ENCODE measurements around the gene SNTN. TPM values are rescaled to one million over a fixed set of nuclear protein-coding genes. Genes with fewer than 3 reads are reported as not detected.
"Not testable (repeated sequence)": the region's sequence is repeated elsewhere in the genome, so short reads cannot be mapped to it uniquely, and the experiment has no call there.

SNTN gene
- total RNA-seq, 1 donor from 2014 or later = not detected

DNA sequence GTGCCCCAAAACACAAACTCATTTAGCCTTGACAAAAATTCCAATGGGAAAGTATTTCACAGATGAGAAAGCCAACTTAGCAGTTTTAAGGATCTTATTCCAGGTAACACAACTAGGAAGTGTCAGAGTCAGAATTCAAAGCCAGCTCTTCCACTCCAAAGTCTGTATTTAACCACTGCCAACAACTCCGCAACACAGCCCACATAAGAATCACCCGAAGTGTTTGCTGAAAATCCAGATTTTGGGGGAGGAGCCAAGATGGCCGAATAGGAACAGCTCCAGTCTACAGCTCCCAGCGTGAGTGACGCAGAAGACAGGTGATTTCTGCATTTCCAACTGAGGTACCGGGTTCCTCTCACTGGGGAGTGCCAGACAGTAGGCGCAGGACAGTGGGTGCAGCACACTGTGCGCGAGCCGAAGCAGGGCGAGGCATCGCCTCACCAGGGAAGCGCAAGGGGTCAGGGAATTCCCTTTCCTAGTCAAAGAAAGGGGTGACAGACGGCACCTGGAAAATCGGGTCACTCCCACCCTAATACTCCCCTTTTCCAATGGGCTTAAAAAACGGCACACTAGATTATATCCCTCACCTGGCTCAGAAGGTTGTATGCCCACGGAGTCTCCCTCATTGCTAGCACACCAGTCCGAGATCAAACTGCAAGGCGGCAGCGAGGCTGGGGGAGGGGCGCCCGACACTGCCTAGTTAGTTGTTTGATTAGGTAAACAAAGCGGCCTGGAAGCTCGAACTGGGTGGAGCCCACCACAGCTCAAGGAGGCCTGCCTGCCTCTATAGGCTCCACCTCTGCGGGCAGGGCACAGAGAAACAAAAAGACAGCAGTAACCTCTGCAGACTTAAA, 7.3 kb upstream of the SNTN start:
- H3K4me1 Mint-ChIP-seq (ENCODE audit: low read depth) = not testable (repeated sequence)

DNA sequence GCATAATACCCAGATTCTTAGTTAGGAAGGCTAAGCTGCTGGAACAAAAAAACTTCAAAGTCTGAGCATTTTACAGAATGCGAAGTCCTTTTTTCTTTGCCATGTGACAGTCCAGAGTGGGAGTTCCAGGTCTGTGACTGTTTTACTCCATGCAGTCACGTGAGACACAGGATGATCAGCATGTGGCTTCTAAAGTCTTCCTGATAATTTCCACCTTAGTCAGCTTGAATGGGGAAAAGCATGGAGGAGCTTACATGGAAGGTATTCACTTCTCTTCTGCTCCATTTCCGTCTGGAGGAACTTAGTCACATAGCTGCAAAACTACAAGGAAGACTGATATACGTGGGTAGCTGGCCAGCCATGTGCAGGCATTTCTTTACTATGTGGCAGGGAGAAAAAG, 1.7 kb downstream of the SNTN start:
- Mint-ChIP-seq H3K4me3 (no peak overlapping the region), H3K27me3 (ENCODE audit: insufficient read depth) (no peaks in the 10 kb centered on the region), H3K36me3 (ENCODE audit: low read depth) (no peaks in the 10 kb centered on the region), H3K4me1 (ENCODE audit: low read depth) (no peaks in the 10 kb centered on the region), H3K27ac (no peak overlapping the region), H3K9me3 (no peaks in the 10 kb centered on the region)
- intact Hi-C loops (cut with micrococcal nuclease) = no loop called here
- DNase-seq (ENCODE audit: low spot score) = no peak

More for the DNA sequence above, 7.3 kb upstream of the SNTN start:
- H3K36me3 Mint-ChIP-seq (ENCODE audit: low read depth); H3K9me3 Mint-ChIP-seq; H3K27ac Mint-ChIP-seq; DNase-seq (ENCODE audit: low spot score); intact Hi-C loops (cut with micrococcal nuclease); H3K27me3 Mint-ChIP-seq (ENCODE audit: insufficient read depth); H3K4me3 Mint-ChIP-seq: not testable (repeated sequence)

- Mint-ChIP-seq H3K27ac (no peak overlapping the region), H3K4me1 (ENCODE audit: low read depth) (no peaks in the 10 kb centered on the region), H3K4me3 (no peak overlapping the region), H3K27me3 (ENCODE audit: insufficient read depth) (no peaks in the 10 kb centered on the region), H3K36me3 (ENCODE audit: low read depth) (no peaks in the 10 kb centered on the region), H3K9me3 (no peaks in the 10 kb centered on the region)
- no peak for DNase-seq (ENCODE audit: low spot score)
- intact Hi-C loops (cut with micrococcal nuclease) = no loop called here
These were observed 2.5 kb downstream of the SNTN start for GRCh38 chr3:63654931-63655330.

DNA sequence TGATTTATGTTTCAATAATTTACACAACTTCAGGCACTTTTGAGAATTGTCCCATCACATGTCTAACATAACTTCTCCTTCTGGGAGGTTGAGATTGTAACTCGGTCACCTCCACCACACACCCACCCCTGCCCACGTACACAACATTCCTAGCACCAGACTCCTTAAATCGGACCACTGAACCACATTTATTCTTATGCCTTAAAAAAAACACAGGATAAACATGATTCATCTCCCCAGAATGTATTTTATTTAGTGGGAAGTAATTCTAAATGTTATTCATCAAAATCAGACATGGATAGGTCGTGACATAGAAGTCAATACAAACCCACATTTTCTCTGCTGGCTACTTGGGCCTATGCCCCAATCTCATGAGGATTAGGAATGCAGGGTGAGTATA, 3.0 kb downstream of the SNTN start:
- no peaks in the 10 kb centered on the region for H3K9me3 Mint-ChIP-seq
- no peaks in the 10 kb centered on the region for H3K4me1 Mint-ChIP-seq (ENCODE audit: low read depth)
- no peaks in the 10 kb centered on the region for H3K27me3 Mint-ChIP-seq (ENCODE audit: insufficient read depth)
- no peak overlapping the region for H3K27ac Mint-ChIP-seq
- intact Hi-C loops (cut with micrococcal nuclease) = no loop called here
- no peak for DNase-seq (ENCODE audit: low spot score)
- H3K36me3 Mint-ChIP-seq (ENCODE audit: low read depth) = no peaks in the 10 kb centered on the region
- no peak overlapping the region for H3K4me3 Mint-ChIP-seq

GRCh38 chr3:63656786-63657185, 4.3 kb downstream of the SNTN start:
- H3K36me3 Mint-ChIP-seq (ENCODE audit: low read depth) = no peaks in the 10 kb centered on the region
- H3K4me1 Mint-ChIP-seq (ENCODE audit: low read depth) = no peaks in the 10 kb centered on the region
- intact Hi-C loops (cut with micrococcal nuclease) = no loop called here
- no peak overlapping the region for H3K27ac Mint-ChIP-seq
- no peaks in the 10 kb centered on the region for H3K9me3 Mint-ChIP-seq
- no peaks in the 10 kb centered on the region for H3K27me3 Mint-ChIP-seq (ENCODE audit: insufficient read depth)
- H3K4me3 Mint-ChIP-seq = no peak overlapping the region
- no peak for DNase-seq (ENCODE audit: low spot score)

GRCh38 chr3:63661242-63661641, 8.8 kb downstream of the SNTN start:
- no peak overlapping the region for H3K4me3 Mint-ChIP-seq
- H3K4me1 Mint-ChIP-seq (ENCODE audit: low read depth) = no peaks in the 10 kb centered on the region
- no peaks in the 10 kb centered on the region for H3K36me3 Mint-ChIP-seq (ENCODE audit: low read depth)
- no peak overlapping the region for H3K27ac Mint-ChIP-seq
- no peaks in the 10 kb centered on the region for H3K9me3 Mint-ChIP-seq
- intact Hi-C loops (cut with micrococcal nuclease) = no loop called here
- DNase-seq (ENCODE audit: low spot score) = no peak
- no peaks in the 10 kb centered on the region for H3K27me3 Mint-ChIP-seq (ENCODE audit: insufficient read depth)

DNA sequence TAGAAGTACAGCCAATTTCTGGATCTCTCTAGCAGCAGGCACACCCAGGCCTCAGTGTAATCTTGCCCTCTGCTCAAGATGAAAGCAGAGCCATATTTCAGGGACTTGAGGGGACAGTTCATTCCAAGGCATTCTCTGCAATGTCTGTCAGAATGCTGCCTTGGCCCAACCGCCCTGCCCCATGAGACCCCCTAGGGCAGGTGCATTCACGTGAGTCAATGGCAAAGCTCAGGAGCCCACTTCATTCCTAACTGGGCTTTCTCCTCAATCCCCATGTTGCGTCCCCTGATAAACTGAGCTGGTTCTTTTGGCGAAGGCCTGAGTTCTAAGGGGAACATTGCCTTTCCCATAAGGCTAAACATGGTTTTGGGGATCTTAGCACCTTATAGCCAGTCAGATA, 9.5 kb downstream of the SNTN start:
- Mint-ChIP-seq H3K4me3 (no peak overlapping the region), H3K9me3 (no peaks in the 10 kb centered on the region), H3K4me1 (ENCODE audit: low read depth) (no peaks in the 10 kb centered on the region), H3K27ac (no peak overlapping the region), H3K36me3 (ENCODE audit: low read depth) (no peaks in the 10 kb centered on the region), H3K27me3 (ENCODE audit: insufficient read depth) (no peaks in the 10 kb centered on the region)
- DNase-seq (ENCODE audit: low spot score) = no peak
- intact Hi-C loops (cut with micrococcal nuclease) = no loop called here

DNA sequence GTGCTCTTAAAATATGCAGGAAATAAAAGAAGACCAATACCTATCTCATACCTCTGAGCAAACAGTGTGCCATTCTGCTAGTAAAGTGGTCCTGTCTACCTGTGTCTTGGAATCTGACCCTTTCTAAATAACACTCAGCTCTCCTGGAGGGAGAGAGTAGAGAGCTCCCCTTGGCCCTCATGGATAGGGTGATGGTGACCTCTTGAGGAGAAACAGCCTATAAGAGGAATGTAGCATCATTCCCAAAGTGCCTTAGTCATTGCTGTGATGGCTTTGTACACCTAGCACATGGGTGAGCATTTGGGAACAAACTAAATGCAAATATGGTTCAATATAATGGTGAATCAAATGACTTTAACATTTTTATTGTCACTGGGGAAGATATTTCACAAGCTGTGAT, 10.0 kb downstream of the SNTN start:
- Mint-ChIP-seq H3K36me3 (ENCODE audit: low read depth) (no peaks in the 10 kb centered on the region), H3K9me3 (no peaks in the 10 kb centered on the region), H3K27me3 (ENCODE audit: insufficient read depth) (no peaks in the 10 kb centered on the region), H3K27ac (no peak overlapping the region), H3K4me3 (no peak overlapping the region), H3K4me1 (ENCODE audit: low read depth) (no peaks in the 10 kb centered on the region)
- intact Hi-C loops (cut with micrococcal nuclease) = no loop called here
- DNase-seq (ENCODE audit: low spot score) = no peak

GRCh38 chr3:63670544-63670943, 18.1 kb downstream of the SNTN start:
- Mint-ChIP-seq H3K4me1 (ENCODE audit: low read depth) (no peaks in the 10 kb centered on the region), H3K9me3 (no peaks in the 10 kb centered on the region), H3K4me3 (no peak overlapping the region), H3K36me3 (ENCODE audit: low read depth) (no peaks in the 10 kb centered on the region), H3K27me3 (ENCODE audit: insufficient read depth) (peaks cover 2% of the 10 kb centered on the region), H3K27ac (no peak overlapping the region)
- DNase-seq (ENCODE audit: low spot score) = no peak
- intact Hi-C loops (cut with micrococcal nuclease) = no loop called here

DNA sequence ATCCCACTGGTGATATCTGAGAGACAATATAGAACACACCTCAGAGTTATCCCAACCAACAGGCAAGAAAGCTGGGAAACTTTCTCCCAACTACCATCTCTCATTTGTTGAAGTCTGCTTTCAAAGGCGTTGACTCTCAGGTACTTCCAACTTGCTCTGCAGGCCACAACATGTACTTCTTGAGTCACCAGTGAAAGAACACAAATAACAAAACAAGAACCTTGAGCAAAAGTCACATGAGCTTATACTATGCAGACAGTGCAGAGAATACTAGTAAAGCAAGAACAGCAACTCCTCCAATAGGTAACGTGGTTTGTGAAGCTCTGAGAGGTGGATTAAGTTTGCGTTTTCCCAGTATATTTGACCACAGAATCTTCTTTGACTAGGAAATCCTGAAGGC, 20.6 kb downstream of the SNTN start:
- no peak for DNase-seq (ENCODE audit: low spot score)
- H3K9me3 Mint-ChIP-seq = no peaks in the 10 kb centered on the region
- intact Hi-C loops (cut with micrococcal nuclease) = no loop called here
- H3K4me3 Mint-ChIP-seq = no peak overlapping the region
- H3K27ac Mint-ChIP-seq = no peak overlapping the region
- no peaks in the 10 kb centered on the region for H3K36me3 Mint-ChIP-seq (ENCODE audit: low read depth)
- peaks cover 2% of the 10 kb centered on the region for H3K27me3 Mint-ChIP-seq (ENCODE audit: insufficient read depth)
- no peaks in the 10 kb centered on the region for H3K4me1 Mint-ChIP-seq (ENCODE audit: low read depth)

DNA sequence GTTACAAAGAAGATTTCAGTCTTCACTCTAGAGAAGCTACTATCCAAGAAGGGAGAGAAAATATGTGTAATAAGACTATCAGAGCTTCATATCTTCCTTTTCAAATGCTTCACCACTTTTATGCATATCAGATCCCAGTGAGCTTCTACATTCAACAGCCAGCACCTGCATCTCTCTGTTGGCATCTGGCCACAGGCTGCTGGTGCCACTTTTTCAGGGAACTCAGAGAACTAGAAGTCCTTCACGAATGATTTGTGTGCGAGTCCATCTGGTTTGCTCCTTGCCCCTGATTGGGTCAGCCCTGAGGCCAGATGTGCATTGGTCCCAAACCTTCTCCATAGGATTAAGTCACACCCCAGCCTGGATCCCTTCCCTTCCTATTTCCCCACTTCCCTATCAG, 22.1 kb downstream of the SNTN start:
- no peak overlapping the region for H3K4me3 Mint-ChIP-seq
- intact Hi-C loops (cut with micrococcal nuclease) = no loop called here

DNA sequence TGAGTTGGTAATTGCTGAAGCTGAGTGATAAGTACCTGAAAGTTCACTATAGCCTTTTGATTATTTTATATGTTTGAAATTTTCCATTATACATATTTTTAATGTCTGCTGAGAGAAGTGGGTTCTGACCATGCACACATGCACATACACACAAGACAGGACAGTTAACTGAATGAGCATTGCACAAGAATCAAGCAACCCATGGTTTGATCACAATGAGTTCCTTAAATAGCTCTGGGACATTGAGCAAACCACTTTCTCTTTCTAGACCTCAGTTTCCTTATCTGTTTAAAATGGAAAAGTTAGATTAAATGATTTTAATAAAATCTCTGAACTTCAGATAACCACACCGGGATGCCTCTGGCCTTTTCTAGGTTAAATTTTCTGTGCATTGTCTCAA, 26.7 kb downstream of the SNTN start:
- H3K4me3 Mint-ChIP-seq = no peak overlapping the region
- peaks cover 2% of the 10 kb centered on the region for H3K27me3 Mint-ChIP-seq (ENCODE audit: insufficient read depth)
- no peak for DNase-seq (ENCODE audit: low spot score)
- no peak overlapping the region for H3K27ac Mint-ChIP-seq
- intact Hi-C loops (cut with micrococcal nuclease) = no loop called here
- no peaks in the 10 kb centered on the region for H3K9me3 Mint-ChIP-seq
- no peaks in the 10 kb centered on the region for H3K36me3 Mint-ChIP-seq (ENCODE audit: low read depth)
- no peaks in the 10 kb centered on the region for H3K4me1 Mint-ChIP-seq (ENCODE audit: low read depth)

More for the DNA sequence above, 22.1 kb downstream of the SNTN start:
- H3K27me3 Mint-ChIP-seq (ENCODE audit: insufficient read depth) = peaks cover 2% of the 10 kb centered on the region
- no peaks in the 10 kb centered on the region for H3K4me1 Mint-ChIP-seq (ENCODE audit: low read depth)
- H3K36me3 Mint-ChIP-seq (ENCODE audit: low read depth) = no peaks in the 10 kb centered on the region
- no peaks in the 10 kb centered on the region for H3K9me3 Mint-ChIP-seq
- H3K27ac Mint-ChIP-seq = no peak overlapping the region
- DNase-seq (ENCODE audit: low spot score) = no peak

GRCh38 chr3:63684081-63684480, 31.6 kb downstream of the SNTN start:
- Mint-ChIP-seq H3K27me3 (ENCODE audit: insufficient read depth) (no peaks in the 10 kb centered on the region), H3K27ac (no peak overlapping the region), H3K4me3 (no peak overlapping the region), H3K36me3 (ENCODE audit: low read depth) (no peaks in the 10 kb centered on the region), H3K9me3 (no peaks in the 10 kb centered on the region), H3K4me1 (ENCODE audit: low read depth) (no peaks in the 10 kb centered on the region)
- intact Hi-C loops (cut with micrococcal nuclease) = no loop called here
- DNase-seq (ENCODE audit: low spot score) = no peak

- H3K4me3 Mint-ChIP-seq = no peak overlapping the region
- no peaks in the 10 kb centered on the region for H3K27me3 Mint-ChIP-seq (ENCODE audit: insufficient read depth)
- H3K4me1 Mint-ChIP-seq (ENCODE audit: low read depth) = no peaks in the 10 kb centered on the region
- no peaks in the 10 kb centered on the region for H3K9me3 Mint-ChIP-seq
- no peaks in the 10 kb centered on the region for H3K36me3 Mint-ChIP-seq (ENCODE audit: low read depth)
- no peak for DNase-seq (ENCODE audit: low spot score)
- intact Hi-C loops (cut with micrococcal nuclease) = no loop called here
- no peak overlapping the region for H3K27ac Mint-ChIP-seq
These were observed 32.9 kb downstream of the SNTN start for GRCh38 chr3:63685340-63685739.
